ENCODE measurements around the gene GABBR1. TPM values are rescaled to one million over a fixed set of nuclear protein-coding genes. Genes with fewer than 3 reads are reported as not detected.

The GABBR1 gene
- polyA plus RNA-seq, 3 donors from 2014 or later = not detected

GRCh38 chr6:29647927-29648642 lies 15.1 kb upstream of the GABBR1 start:
- no peak overlapping the region for H3K27ac Mint-ChIP-seq
- no peaks in the 10 kb centered on the region for H3K36me3 Mint-ChIP-seq
- H3K9me3 Mint-ChIP-seq = no peaks in the 10 kb centered on the region
- DNase-seq = no peak
- H3K27me3 Mint-ChIP-seq (ENCODE audit: low read depth in 3 of 3) = peaks cover 2 to 8% (median 7%) of the 10 kb centered on the region in 3 donors
- peak overlapping the region in 1 of 5 donors; percentile 72 for H3K4me3 Mint-ChIP-seq
- H3K4me1 Mint-ChIP-seq = peaks cover 10 to 12% of the 10 kb centered on the region in 2 donors

DNA sequence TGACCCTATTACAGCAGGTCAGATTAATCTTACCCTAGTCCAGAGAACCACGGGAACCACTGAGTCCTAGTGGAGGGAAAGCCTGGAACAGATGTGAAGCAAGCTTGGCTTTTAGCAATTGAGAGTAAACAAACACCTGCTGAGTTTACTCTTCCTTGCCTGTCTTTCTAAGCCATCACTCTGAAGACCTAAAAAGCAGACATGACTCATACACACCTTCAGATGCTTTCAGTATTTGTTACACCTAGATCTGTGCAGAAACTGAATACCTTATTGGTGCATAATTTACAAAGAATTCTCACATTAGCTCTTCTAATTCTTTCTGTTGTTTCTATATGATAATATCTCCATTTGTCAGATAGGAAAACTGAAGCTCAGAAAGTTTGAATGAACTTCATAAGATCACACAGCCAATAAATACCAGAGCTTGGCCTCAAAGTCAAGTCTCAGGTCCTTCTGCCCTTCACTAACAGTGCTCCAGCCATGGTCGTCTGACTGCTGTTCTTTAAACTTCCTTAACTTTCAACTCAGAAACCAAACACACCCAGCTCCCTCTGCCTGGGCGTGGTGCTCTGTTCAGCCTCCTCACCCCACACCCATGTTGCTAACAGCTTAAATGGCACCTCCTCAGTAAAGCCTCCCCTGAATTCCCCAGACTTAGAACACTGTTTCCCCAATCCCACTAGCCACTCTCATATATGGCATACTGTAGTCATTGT lies 8.6 kb upstream of the GABBR1 start:
- Mint-ChIP-seq H3K36me3 (no peaks in the 10 kb centered on the region), H3K9me3 (peaks cover 0 to 2% (median 0%) of the 10 kb centered on the region in 6 donors), H3K27ac (no peak overlapping the region), H3K4me1 (peaks cover 0 to 4% of the 10 kb centered on the region in 2 donors), H3K27me3 (ENCODE audit: low read depth in 3 of 3) (peaks cover 2 to 9% (median 4%) of the 10 kb centered on the region in 3 donors), H3K4me3 (no peak overlapping the region)
- no peak for DNase-seq

DNA sequence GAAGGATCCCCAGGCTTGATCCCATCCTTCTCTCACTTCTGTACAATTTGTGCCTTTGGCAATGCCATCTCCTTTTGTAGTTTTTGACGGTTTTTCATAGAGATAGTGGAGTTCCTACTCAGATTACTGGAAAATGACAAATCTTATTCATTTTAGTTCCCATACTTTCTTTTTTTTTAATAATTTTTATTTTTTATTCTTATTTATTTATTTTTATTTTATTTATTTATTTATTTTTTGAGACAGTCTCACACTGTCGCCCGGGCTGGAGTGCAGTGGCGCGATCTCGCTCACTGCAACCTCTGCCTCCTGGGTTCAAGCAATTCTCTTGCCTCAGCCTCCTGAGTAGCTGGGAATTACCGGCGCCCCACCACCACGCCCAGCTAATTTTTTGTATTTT lies 4.3 kb upstream of the GABBR1 start:
- Mint-ChIP-seq H3K36me3 (no peaks in the 10 kb centered on the region), H3K27ac (no peak overlapping the region), H3K4me1 (peaks cover 11 to 13% of the 10 kb centered on the region in 2 donors), H3K9me3 (peaks cover 0 to 2% (median 0%) of the 10 kb centered on the region in 6 donors), H3K4me3 (no peak overlapping the region), H3K27me3 (ENCODE audit: low read depth in 3 of 3) (peaks cover 6 to 8% (median 7%) of the 10 kb centered on the region in 3 donors)
- no peak for DNase-seq

DNA sequence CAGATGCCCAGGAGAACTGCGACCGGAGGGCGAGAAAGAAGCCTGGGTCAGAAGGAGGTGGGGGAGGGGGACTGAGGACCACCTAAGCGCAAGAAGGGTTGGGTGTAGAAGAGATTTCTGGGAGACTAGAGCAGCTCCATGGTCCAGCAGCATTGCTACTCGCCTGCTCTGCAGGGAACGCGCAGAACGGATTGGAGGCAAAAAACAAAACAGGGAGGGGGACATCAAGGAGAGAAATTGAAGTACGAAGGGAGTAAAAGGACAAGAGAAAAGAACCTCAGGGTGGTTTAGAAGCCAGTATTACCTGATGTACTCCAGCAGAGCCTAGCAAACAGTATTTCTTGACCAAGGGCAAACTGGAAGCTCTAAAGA lies 537 bp upstream of the GABBR1 start:
- peak overlapping the region in 2 of 6 donors; percentile 8 to 16 for H3K27ac Mint-ChIP-seq
- no peak for DNase-seq

DNA sequence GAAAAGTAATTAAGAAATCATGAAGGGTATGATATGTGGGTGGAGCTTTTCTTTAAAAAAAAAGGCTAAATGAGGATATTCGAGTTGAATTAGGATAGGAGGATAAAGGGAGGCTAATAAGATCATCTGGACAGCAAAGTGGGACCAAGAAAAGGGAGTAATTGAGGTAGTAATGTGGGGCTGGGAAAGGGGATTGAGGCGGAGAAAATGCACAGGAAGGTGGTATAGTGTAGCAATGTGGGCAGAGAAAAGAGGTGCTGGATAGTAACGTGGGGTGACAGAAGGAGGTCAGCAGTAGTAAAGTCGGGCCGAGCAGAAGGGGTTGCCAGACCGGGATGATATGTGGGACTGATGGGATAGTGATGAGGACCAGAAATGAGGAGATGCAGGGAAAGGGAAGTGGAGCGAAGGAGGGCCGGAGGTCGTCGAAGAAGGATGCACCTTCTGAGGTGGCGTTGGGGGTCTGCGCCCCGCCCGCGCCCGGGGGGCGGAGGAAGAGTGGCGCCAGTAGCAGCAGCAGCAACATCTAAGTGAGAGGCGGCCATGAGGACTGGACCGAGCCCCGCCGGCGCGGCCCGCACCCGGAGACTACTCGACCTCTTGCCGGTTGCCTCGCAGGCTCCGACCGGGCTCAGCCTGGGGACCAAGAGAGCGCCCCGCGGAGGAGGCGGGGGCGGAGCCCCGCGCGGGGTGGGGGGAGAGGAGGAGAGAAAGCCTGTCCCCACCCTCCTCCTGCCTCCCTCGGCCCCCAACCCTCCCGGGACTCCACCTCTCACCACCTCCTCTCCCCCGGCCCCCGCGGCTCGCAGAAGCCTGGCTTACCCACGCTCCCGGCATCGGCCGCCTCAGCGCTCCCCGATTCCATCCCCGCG lies 887 bp downstream of the GABBR1 start:
- H3K27me3 Mint-ChIP-seq (ENCODE audit: low read depth in 3 of 3) = peaks cover 9 to 33% (median 17%) of the 10 kb centered on the region in 3 donors
- H3K9me3 Mint-ChIP-seq = peaks cover 0 to under 1% (median 0%) of the 10 kb centered on the region in 6 donors
- peaks cover 32 to 42% of the 10 kb centered on the region in 2 donors for H3K4me1 Mint-ChIP-seq
- no peaks in the 10 kb centered on the region for H3K36me3 Mint-ChIP-seq
- peak overlapping the region in 2 of 6 donors; percentile 2 to 46 for H3K27ac Mint-ChIP-seq
- DNase-seq = peak; percentile 26 to 40 (median 26)
- H3K4me3 Mint-ChIP-seq = peak overlapping the region; percentile 81 to 92 (median 91)

More for the DNA sequence above, 537 bp upstream of the GABBR1 start:
- Mint-ChIP-seq H3K27me3 (ENCODE audit: low read depth in 3 of 3) (peaks cover 12 to 29% (median 20%) of the 10 kb centered on the region in 3 donors), H3K4me1 (peaks cover 28 to 37% of the 10 kb centered on the region in 2 donors), H3K4me3 (peak overlapping the region; percentile 67 to 86 (median 69)), H3K36me3 (no peaks in the 10 kb centered on the region), H3K9me3 (no peaks in the 10 kb centered on the region)

GRCh38 chr6:29631209-29631810 lies 1.7 kb downstream of the GABBR1 start:
- DNase-seq = no peak
- Mint-ChIP-seq H3K9me3 (peaks cover 0 to 4% (median 0%) of the 10 kb centered on the region in 6 donors), H3K27ac (no peak overlapping the region), H3K4me3 (peak overlapping the region; percentile 81 to 92 (median 91)), H3K4me1 (peaks cover 35 to 42% of the 10 kb centered on the region in 2 donors), H3K27me3 (ENCODE audit: low read depth in 3 of 3) (peaks cover 9 to 33% (median 19%) of the 10 kb centered on the region in 3 donors), H3K36me3 (no peaks in the 10 kb centered on the region)

GRCh38 chr6:29630315-29630714 lies 2.7 kb downstream of the GABBR1 start:
- Mint-ChIP-seq H3K4me3 (peak overlapping the region in 1 of 5 donors; percentile 91), H3K27me3 (ENCODE audit: low read depth in 3 of 3) (peaks cover 9 to 35% (median 21%) of the 10 kb centered on the region in 3 donors), H3K27ac (no peak overlapping the region), H3K4me1 (peaks cover 35 to 42% of the 10 kb centered on the region in 2 donors), H3K9me3 (peaks cover 0 to 4% (median 0%) of the 10 kb centered on the region in 6 donors), H3K36me3 (no peaks in the 10 kb centered on the region)
- DNase-seq = no peak

DNA sequence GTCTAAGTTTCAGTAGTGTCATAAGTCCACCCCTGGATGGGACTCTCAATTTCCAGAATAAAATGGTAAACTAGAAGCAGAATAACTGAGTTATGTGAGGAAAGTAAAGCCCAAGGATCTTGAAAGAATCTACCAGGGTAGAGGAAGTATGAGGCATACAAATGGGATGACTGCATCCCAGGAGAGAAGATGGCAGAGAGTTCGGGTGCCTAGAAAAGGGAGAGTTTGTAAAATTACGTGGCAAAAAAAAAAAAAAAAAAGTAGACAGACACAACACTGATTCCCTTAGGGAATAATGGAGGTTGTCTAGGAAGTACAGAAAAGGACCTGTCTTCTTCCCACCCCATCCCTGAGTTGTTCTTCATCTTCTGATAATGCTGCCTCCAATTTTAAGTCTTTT lies 3.4 kb downstream of the GABBR1 start:
- peaks cover 0 to 4% (median 0%) of the 10 kb centered on the region in 6 donors for H3K9me3 Mint-ChIP-seq
- H3K27me3 Mint-ChIP-seq (ENCODE audit: low read depth in 3 of 3) = peaks cover 9 to 33% (median 21%) of the 10 kb centered on the region in 3 donors
- peaks cover 35 to 42% of the 10 kb centered on the region in 2 donors for H3K4me1 Mint-ChIP-seq
- H3K36me3 Mint-ChIP-seq = no peaks in the 10 kb centered on the region
- no peak overlapping the region for H3K27ac Mint-ChIP-seq
- peak overlapping the region in 2 of 5 donors; percentile 84 to 92 for H3K4me3 Mint-ChIP-seq
- DNase-seq = no peak

DNA sequence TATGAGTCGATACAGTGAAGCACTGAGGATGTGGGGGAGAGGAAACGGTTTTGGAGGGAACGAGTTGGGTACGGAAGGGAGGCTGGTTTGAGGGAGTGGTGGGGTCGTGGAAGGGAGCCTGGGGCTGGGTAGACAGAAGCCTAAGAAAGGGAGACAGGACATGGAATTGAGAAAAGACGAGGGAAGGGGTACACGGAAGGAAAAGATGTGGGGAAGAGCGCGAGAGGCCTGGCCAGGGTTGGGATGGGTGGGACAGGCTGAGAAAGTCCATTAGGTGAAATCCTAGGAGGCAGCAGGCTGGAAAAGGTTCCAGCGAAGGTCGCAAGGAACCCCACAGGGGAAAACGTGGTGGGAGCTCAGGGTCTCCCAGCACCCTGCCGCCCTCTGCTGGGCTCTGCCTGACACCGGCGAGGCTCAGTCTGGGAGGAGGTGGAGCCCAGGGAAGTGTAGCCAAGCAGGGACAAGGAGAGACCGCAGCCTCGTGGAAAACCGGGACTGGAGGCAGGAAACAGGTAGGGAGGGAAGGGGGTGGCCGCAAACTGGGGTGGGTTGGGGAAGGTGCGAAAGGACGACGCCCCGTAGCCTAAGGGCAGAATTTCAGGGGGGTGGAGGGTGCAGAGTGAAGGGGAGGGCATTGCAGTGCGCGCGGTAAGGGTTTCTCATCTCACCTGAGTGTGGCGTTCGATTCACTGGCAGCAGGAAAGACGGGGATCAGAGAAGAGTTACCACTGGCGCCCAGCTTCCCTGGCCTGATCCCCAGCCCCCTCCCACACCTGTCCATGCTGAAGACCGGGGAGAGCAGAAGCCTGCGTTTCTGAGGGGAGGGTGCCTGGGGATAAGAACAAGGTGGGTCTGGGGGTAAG lies 4.3 kb downstream of the GABBR1 start:
- Mint-ChIP-seq H3K4me1 (peaks cover 33 to 35% of the 10 kb centered on the region in 2 donors), H3K27ac (peak overlapping the region in 4 of 6 donors; percentile 12 to 64 (median 34)), H3K4me3 (peak overlapping the region; percentile 79 to 92 (median 84)), H3K9me3 (peaks cover 0 to 4% (median 0%) of the 10 kb centered on the region in 6 donors), H3K27me3 (ENCODE audit: low read depth in 3 of 3) (peaks cover 11 to 31% (median 19%) of the 10 kb centered on the region in 3 donors), H3K36me3 (no peaks in the 10 kb centered on the region)
- peak in 1 of 3 donors; percentile 27 for DNase-seq

DNA sequence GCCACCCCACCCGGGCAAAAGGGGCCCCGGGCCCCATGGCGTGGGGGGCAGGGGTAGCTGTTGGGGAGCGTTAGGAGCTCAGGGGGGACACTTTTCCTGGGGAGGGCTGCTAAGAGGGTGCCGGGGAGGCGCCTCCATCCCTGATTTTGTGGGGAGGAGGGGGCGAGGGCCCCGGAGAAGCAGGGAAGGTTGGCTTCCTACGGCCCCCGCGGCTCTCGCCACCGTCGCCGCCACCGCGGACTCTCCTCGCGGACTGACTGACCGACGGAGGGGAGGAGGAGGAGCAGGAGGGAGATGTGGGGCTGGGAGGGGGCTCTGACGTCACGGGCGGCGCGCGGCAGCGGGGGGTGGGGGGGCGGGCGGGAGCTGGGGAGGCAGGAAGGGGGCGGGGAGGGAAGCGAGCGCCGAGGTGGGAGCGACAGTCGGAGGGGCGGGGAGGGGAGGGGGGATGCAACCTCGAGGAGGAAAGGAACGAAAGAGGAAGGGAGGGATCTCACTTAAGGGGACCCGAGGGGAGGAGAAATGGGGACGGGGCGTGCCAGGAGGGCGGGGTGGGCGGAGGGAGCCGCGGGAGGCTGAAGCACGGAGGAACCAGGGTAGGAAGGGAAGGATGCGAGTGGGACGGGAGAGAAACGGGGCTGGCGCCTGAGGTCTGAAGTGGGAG lies 5.1 kb downstream of the GABBR1 start:
- Mint-ChIP-seq H3K27ac (peak overlapping the region in 3 of 6 donors; percentile 12 to 64 (median 20)), H3K4me3 (peak overlapping the region; percentile 79 to 92 (median 84)), H3K4me1 (peaks cover 29 to 30% of the 10 kb centered on the region in 2 donors), H3K9me3 (peaks cover 0 to 4% (median 0%) of the 10 kb centered on the region in 6 donors), H3K36me3 (no peaks in the 10 kb centered on the region), H3K27me3 (ENCODE audit: low read depth in 3 of 3) (peaks cover 11 to 27% (median 19%) of the 10 kb centered on the region in 3 donors)
- peak; percentile 22 to 38 (median 26) for DNase-seq

GRCh38 chr6:29626948-29627754 lies 5.8 kb downstream of the GABBR1 start:
- H3K9me3 Mint-ChIP-seq = peaks cover 0 to 5% (median 0%) of the 10 kb centered on the region in 6 donors

More at GRCh38 chr6:29626948-29627754, 5.8 kb downstream of the GABBR1 start:
- Mint-ChIP-seq H3K27ac (peak overlapping the region in 3 of 6 donors; percentile 41 to 71 (median 53)), H3K36me3 (no peaks in the 10 kb centered on the region), H3K4me3 (peak overlapping the region; percentile 57 to 80 (median 74)), H3K4me1 (peaks cover 28% of the 10 kb centered on the region in 2 donors), H3K27me3 (ENCODE audit: low read depth in 3 of 3) (peaks cover 10 to 27% (median 19%) of the 10 kb centered on the region in 3 donors)
- DNase-seq = no peak

Data from immature natural killer cell (primary cell).